ENCODE results near the gene S100G. TPM values are rescaled to one million over a fixed set of nuclear protein-coding genes. Genes with fewer than 3 reads are reported as not detected.

S100G gene
- total RNA-seq, 1 experiment from 2014 or later: not detected

DNA sequence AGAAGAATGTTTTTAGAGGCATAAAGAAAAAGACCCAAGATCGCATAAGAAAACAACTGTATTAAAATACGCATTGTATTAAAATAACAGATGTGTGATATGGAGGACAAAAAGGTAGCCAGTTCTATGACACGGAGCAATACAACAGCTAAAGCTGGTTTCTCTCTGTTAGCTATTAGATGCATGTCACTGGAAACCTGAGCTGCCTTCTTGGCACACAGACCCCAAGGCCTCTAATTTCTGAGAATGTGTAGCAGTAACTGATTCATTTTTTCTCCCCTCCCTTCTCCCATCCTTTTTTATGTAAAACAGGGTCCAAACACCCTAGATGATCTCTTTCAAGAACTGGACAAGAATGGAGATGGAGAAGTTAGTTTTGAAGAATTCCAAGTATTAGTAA is 4.1 kb downstream of the S100G start:
- no peak overlapping the region for H3K4me3 ChIP-seq
- ChIA-PET CTCF (no interaction called here), POLR2A (ENCODE audit: unreplicated experiment) (no interaction called here)
- BruUV-seq (replicated peaks): no TSS peak
- no peaks in the 10 kb centered on the region for H3K36me3 ChIP-seq (ENCODE audit: low read depth)
- H3K4me1 ChIP-seq (replicated peaks; ENCODE audit: insufficient read depth): no peaks in the 10 kb centered on the region
- no peak overlapping the region for H3K27ac ChIP-seq
- H3K79me2 ChIP-seq (ENCODE audit: low read depth): no peaks in the 10 kb centered on the region
- no peaks in the 10 kb centered on the region for H3K9me3 ChIP-seq (ENCODE audit: insufficient read depth, low read depth)
- TF ChIP-seq, protein P1, sequence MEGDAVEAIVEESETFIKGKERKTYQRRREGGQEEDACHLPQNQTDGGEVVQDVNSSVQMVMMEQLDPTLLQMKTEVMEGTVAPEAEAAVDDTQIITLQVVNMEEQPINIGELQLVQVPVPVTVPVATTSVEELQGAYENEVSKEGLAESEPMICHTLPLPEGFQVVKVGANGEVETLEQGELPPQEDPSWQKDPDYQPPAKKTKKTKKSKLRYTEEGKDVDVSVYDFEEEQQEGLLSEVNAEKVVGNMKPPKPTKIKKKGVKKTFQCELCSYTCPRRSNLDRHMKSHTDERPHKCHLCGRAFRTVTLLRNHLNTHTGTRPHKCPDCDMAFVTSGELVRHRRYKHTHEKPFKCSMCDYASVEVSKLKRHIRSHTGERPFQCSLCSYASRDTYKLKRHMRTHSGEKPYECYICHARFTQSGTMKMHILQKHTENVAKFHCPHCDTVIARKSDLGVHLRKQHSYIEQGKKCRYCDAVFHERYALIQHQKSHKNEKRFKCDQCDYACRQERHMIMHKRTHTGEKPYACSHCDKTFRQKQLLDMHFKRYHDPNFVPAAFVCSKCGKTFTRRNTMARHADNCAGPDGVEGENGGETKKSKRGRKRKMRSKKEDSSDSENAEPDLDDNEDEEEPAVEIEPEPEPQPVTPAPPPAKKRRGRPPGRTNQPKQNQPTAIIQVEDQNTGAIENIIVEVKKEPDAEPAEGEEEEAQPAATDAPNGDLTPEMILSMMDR (conservative IDR thresholded peaks at IDR 0.05): no peak
- TF ChIP-seq EZH2 (IDR thresholded peaks at IDR 0.05; ENCODE audit: low read depth): no peak
- intact Hi-C loops (cut with micrococcal nuclease; ENCODE audit: unreplicated experiment): loop anchor here (10.0 kb wide), 1 partner anchor 49 kb away; no protein-coding TSS in a partner anchor
- no peak for DNase-seq
- no peaks in the 10 kb centered on the region for H3K9me2 ChIP-seq (ENCODE audit: insufficient read depth)
- H2AFZ ChIP-seq: no peak overlapping the region
- no peak overlapping the region for H3K4me2 ChIP-seq
- no peaks in the 10 kb centered on the region for H3K27me3 ChIP-seq (ENCODE audit: insufficient read depth, low read depth)
- no peaks in the 10 kb centered on the region for H3F3A ChIP-seq (ENCODE audit: insufficient read depth, low read depth)
- no peaks in the 10 kb centered on the region for H4K20me1 ChIP-seq (ENCODE audit: insufficient read depth)

DNA sequence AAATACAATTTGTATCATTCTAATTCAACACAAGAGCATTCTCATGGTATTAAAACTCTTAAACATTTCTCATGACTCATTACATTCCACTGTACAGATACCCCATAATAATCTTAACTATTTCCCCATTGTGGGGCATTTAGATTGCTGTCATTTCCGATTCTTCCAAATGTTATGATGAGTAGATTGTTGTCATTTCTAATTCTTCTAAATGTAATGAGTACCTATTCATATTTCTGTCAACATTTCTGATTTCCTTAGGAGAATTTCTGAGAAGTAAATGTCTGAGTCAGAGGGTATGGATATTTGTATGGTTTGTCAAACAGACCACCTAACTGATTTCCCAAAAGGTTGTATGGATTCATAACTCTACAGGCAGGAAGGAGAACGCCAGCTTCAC is 8.3 kb downstream of the S100G start:
- intact Hi-C loops (cut with micrococcal nuclease; ENCODE audit: unreplicated experiment): loop anchor here (10.0 kb wide), 1 partner anchor 53 kb away; no protein-coding TSS in a partner anchor
- Histone ChIP-seq H3K79me2 (ENCODE audit: low read depth) (no peaks in the 10 kb centered on the region), H2AFZ (no peak overlapping the region), H3K36me3 (ENCODE audit: low read depth) (no peaks in the 10 kb centered on the region), H3K4me1 (replicated peaks; ENCODE audit: insufficient read depth) (no peaks in the 10 kb centered on the region), H3K9me2 (ENCODE audit: insufficient read depth) (no peaks in the 10 kb centered on the region), H3K9me3 (ENCODE audit: insufficient read depth, low read depth) (no peaks in the 10 kb centered on the region), H3K27ac (no peak overlapping the region), H4K20me1 (ENCODE audit: insufficient read depth) (no peaks in the 10 kb centered on the region), H3K27me3 (ENCODE audit: insufficient read depth, low read depth) (no peaks in the 10 kb centered on the region), H3F3A (ENCODE audit: insufficient read depth, low read depth) (no peaks in the 10 kb centered on the region), H3K4me3 (no peak overlapping the region), H3K4me2 (no peak overlapping the region)
- TF ChIP-seq, protein P1 (conservative IDR thresholded peaks at IDR 0.05): no peak
- TF ChIP-seq EZH2 (IDR thresholded peaks at IDR 0.05; ENCODE audit: low read depth): no peak
- BruUV-seq (replicated peaks): no TSS peak
- no peak for DNase-seq
- ChIA-PET POLR2A (ENCODE audit: unreplicated experiment) (no interaction called here), CTCF (no interaction called here)

DNA sequence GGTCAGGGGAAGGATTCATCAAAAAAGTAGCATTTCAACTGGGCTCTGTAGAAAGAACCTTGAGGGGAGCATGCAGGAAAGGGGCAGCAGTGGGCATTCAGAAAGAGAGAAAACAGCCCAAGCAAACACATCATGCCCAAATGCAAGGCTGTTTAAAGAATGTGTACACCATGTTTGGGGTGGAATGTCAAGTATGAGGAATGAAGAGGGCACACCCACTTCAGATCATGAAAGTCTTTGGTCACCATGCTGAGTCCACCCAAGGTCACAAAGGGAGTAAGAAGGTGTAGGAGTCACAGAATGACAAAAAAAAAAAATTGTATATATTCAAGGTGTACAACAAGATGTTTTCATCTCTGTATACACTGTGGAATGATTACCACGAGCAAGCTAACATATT is 9.4 kb downstream of the S100G start:
- DNase-seq: no peak
- Histone ChIP-seq H2AFZ (no peak overlapping the region), H3F3A (ENCODE audit: insufficient read depth, low read depth) (no peaks in the 10 kb centered on the region), H3K4me1 (replicated peaks; ENCODE audit: insufficient read depth) (no peaks in the 10 kb centered on the region), H3K9me3 (ENCODE audit: insufficient read depth, low read depth) (no peaks in the 10 kb centered on the region), H3K79me2 (ENCODE audit: low read depth) (no peaks in the 10 kb centered on the region), H3K27ac (no peak overlapping the region), H3K9me2 (ENCODE audit: insufficient read depth) (no peaks in the 10 kb centered on the region), H3K36me3 (ENCODE audit: low read depth) (no peaks in the 10 kb centered on the region), H3K4me2 (no peak overlapping the region), H4K20me1 (ENCODE audit: insufficient read depth) (no peaks in the 10 kb centered on the region), H3K27me3 (ENCODE audit: insufficient read depth, low read depth) (no peaks in the 10 kb centered on the region), H3K4me3 (no peak overlapping the region)
- ChIA-PET CTCF (no interaction called here), POLR2A (ENCODE audit: unreplicated experiment) (no interaction called here)
- intact Hi-C loops (cut with micrococcal nuclease; ENCODE audit: unreplicated experiment): loop anchor here (10.0 kb wide), 1 partner anchor 55 kb away; no protein-coding TSS in a partner anchor
- no TSS peak for BruUV-seq (replicated peaks)
- TF ChIP-seq EZH2 (IDR thresholded peaks at IDR 0.05; ENCODE audit: low read depth): no peak
- TF ChIP-seq, protein P1 (conservative IDR thresholded peaks at IDR 0.05): no peak

Measured in PC-9 (cell line).